ENCODE measurements around the gene ZFP64. TPM values are rescaled to one million over a fixed set of nuclear protein-coding genes. Genes with fewer than 3 reads are reported as not detected.

The ZFP64 gene
- total RNA-seq, 1 experiment from 2014 or later: 18.4 TPM

DNA sequence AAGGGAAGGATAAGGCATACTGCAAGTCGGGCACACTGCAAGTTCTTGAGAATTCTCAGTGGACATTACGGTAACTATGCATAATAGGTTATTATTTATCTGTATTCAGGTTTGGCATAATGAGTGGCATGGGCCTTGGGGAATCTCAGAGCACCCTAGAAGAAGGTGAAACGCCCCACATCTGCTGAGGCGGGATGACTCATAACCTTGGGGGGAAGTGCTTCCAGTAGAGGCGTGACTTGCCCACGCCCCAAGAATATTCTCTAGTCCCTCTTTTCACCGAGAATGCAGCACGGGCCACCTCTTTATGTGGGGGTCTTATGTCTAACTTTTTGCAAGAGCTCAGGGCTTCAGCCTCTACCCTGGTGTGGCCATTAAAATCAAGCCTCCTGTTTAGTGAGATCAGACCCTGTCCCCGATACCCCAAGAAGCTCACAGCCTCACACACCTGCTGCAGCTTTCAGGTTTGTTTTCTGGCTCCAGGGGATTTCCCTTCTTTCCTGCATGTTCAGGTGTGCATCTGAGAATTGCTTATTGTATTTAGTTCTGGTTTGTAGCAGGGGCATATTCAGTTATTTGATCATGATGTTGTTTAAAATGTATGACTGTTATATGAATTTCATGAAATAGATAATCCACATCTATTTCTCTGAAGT is 19.1 kb downstream of the ZFP64 start:
- ChIA-PET POLR2A (no interaction called here), CTCF (no interaction called here)
- Histone ChIP-seq H3K27me3 (ENCODE audit: control insufficient read depth, insufficient read depth, low read length) (no peaks in the 10 kb centered on the region), H3K36me3 (ENCODE audit: control insufficient read depth, insufficient read depth, low read length) (no peaks in the 10 kb centered on the region), H3K9me3 (ENCODE audit: control insufficient read depth, insufficient read depth, low read depth, low read length) (no peaks in the 10 kb centered on the region), H3K4me1 (ENCODE audit: control insufficient read depth, insufficient read depth, low read length) (no peaks in the 10 kb centered on the region), H3K27ac (ENCODE audit: low read length) (no peak overlapping the region), H3K4me3 (ENCODE audit: low read depth in 2 of 2, low read length in 2 of 2) (no peak overlapping the region)
- DNase-seq (ENCODE audit: low read depth, low spot score) (no peak), ATAC-seq (no peak)
- intact Hi-C loops (cut with micrococcal nuclease; ENCODE audit: unreplicated experiment) (no loop called here), in situ Hi-C loops (cut with HindIII; ENCODE audit: low pct_unique_long_range_greater_than_20kb, low sequenced_read_pairs) (no loop called here)
- BruUV-seq (replicated peaks): TSS peak; percentile 16
- no peak for TF ChIP-seq POLR2AphosphoS5 (IDR thresholded peaks at IDR 0.05; ENCODE audit: low read depth, low read length)
- no peak for TF ChIP-seq SIN3A (IDR thresholded peaks at IDR 0.05; ENCODE audit: borderline replicate concordance, insufficient read depth, low read depth, low read length)
- TF ChIP-seq TCF7L2 (IDR thresholded peaks at IDR 0.05; ENCODE audit: low read depth, low read length): no peak
- TF ChIP-seq, protein P1, sequence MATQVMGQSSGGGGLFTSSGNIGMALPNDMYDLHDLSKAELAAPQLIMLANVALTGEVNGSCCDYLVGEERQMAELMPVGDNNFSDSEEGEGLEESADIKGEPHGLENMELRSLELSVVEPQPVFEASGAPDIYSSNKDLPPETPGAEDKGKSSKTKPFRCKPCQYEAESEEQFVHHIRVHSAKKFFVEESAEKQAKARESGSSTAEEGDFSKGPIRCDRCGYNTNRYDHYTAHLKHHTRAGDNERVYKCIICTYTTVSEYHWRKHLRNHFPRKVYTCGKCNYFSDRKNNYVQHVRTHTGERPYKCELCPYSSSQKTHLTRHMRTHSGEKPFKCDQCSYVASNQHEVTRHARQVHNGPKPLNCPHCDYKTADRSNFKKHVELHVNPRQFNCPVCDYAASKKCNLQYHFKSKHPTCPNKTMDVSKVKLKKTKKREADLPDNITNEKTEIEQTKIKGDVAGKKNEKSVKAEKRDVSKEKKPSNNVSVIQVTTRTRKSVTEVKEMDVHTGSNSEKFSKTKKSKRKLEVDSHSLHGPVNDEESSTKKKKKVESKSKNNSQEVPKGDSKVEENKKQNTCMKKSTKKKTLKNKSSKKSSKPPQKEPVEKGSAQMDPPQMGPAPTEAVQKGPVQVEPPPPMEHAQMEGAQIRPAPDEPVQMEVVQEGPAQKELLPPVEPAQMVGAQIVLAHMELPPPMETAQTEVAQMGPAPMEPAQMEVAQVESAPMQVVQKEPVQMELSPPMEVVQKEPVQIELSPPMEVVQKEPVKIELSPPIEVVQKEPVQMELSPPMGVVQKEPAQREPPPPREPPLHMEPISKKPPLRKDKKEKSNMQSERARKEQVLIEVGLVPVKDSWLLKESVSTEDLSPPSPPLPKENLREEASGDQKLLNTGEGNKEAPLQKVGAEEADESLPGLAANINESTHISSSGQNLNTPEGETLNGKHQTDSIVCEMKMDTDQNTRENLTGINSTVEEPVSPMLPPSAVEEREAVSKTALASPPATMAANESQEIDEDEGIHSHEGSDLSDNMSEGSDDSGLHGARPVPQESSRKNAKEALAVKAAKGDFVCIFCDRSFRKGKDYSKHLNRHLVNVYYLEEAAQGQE (IDR thresholded peaks at IDR 0.05; ENCODE audit: insufficient read depth in 1 of 2, low read depth in 2 of 2, low read length in 1 of 2): no peak
- TF ChIP-seq, protein P2, sequence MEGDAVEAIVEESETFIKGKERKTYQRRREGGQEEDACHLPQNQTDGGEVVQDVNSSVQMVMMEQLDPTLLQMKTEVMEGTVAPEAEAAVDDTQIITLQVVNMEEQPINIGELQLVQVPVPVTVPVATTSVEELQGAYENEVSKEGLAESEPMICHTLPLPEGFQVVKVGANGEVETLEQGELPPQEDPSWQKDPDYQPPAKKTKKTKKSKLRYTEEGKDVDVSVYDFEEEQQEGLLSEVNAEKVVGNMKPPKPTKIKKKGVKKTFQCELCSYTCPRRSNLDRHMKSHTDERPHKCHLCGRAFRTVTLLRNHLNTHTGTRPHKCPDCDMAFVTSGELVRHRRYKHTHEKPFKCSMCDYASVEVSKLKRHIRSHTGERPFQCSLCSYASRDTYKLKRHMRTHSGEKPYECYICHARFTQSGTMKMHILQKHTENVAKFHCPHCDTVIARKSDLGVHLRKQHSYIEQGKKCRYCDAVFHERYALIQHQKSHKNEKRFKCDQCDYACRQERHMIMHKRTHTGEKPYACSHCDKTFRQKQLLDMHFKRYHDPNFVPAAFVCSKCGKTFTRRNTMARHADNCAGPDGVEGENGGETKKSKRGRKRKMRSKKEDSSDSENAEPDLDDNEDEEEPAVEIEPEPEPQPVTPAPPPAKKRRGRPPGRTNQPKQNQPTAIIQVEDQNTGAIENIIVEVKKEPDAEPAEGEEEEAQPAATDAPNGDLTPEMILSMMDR (IDR thresholded peaks at IDR 0.05): no peak

DNA sequence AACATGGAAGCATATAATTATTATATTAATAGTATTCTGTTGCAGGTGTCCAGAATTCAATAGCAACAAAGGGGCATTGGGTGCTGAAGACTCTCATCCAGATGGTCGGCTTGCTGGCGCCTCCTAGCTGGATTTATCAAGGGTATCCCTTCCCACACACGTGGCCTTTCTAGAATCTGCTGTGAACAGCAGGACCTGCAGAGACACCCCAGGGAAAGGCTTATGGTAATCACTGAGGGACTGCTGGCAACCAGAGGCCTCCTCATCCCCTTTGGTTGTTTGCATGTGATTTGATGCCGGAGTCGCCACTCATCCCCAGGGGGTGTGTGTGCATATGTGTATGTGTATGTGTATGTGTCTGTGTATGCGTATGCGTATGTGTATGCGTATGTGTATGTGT is 20.6 kb downstream of the ZFP64 start:
- ATAC-seq (no peak), DNase-seq (ENCODE audit: low read depth, low spot score) (no peak)
- TF ChIP-seq, protein P2 (IDR thresholded peaks at IDR 0.05): no peak
- TF ChIP-seq, protein P1 (IDR thresholded peaks at IDR 0.05; ENCODE audit: insufficient read depth in 1 of 2, low read depth in 2 of 2, low read length in 1 of 2): no peak
- TF ChIP-seq POLR2AphosphoS5 (IDR thresholded peaks at IDR 0.05; ENCODE audit: low read depth, low read length): no peak
- TF ChIP-seq TCF7L2 (IDR thresholded peaks at IDR 0.05; ENCODE audit: low read depth, low read length): no peak
- no peak for TF ChIP-seq SIN3A (IDR thresholded peaks at IDR 0.05; ENCODE audit: borderline replicate concordance, insufficient read depth, low read depth, low read length)
- ChIA-PET POLR2A (no interaction called here), CTCF (no interaction called here)
- no TSS peak for BruUV-seq (replicated peaks)
- intact Hi-C loops (cut with micrococcal nuclease; ENCODE audit: unreplicated experiment): no loop called here
- Histone ChIP-seq H3K36me3 (ENCODE audit: control insufficient read depth, insufficient read depth, low read length) (no peaks in the 10 kb centered on the region), H3K9me3 (ENCODE audit: control insufficient read depth, insufficient read depth, low read depth, low read length) (0 out of 2 replicates have a peak, but pooled peaks cover 2% of the 10 kb centered on the region), H3K27me3 (ENCODE audit: control insufficient read depth, insufficient read depth, low read length) (no peaks in the 10 kb centered on the region), H3K27ac (ENCODE audit: low read length) (no peak overlapping the region), H3K4me3 (ENCODE audit: low read depth in 2 of 2, low read length in 2 of 2) (no peak overlapping the region), H3K4me1 (ENCODE audit: control insufficient read depth, insufficient read depth, low read length) (no peaks in the 10 kb centered on the region)
- in situ Hi-C loops (cut with HindIII; ENCODE audit: low pct_unique_long_range_greater_than_20kb, low sequenced_read_pairs): no loop called here
